ENCODE measurements around the gene TFEC. TPM values are rescaled to one million over a fixed set of nuclear protein-coding genes. Genes with fewer than 3 reads are reported as not detected.
"Not testable (repeated sequence)": the region's sequence is repeated elsewhere in the genome, so short reads cannot be mapped to it uniquely, and the experiment has no call there.

The TFEC gene
- total and polyA plus RNA-seq, 8 donors, result 0.16 to 4.1 (median 0.38) TPM

DNA sequence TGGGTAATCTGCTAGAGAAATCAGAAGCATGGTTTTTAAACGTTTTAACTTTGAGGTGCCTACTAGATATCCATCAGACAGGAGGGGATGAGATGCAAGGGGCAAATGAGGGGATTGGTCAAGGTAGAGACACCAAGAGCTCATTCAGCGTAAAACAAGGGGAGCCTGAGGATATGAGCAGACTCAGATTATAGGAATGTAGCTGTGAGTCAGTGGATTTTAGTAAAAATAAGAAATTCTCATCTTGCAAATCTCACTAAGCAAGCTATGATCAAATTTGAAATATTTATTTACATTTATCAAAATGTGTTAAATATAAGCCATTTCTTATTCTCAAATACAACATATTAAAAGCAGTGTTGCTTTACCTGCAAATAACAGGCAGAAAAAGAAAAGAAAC lies 21.4 kb upstream of the TFEC start:
- FAIRE-seq, result no peak
- no peak for TF ChIP-seq CTCF (IDR thresholded peaks at IDR 0.05)
- no peaks in the 10 kb centered on the region for H3K27me3 ChIP-seq
- ATAC-seq, result no peak
- no peaks in the 10 kb centered on the region for H3K9me3 ChIP-seq
- H3K36me3 ChIP-seq, result no peaks in the 10 kb centered on the region
- no peak for DNase-seq
- H3K27ac ChIP-seq, result no peak overlapping the region
- intact Hi-C loops (cut with DNase I), result no loop called here
- no peak overlapping the region for H3K4me3 ChIP-seq
- H3K4me1 ChIP-seq, result no peaks in the 10 kb centered on the region
- 47 to 53% methylated on average over 2 of the region's 2 CpGs for WGBS, 2 donors

GRCh38 chr7:116047261-116047660 lies 16.7 kb upstream of the TFEC start:
- H3K36me3 ChIP-seq; ATAC-seq; H3K27me3 ChIP-seq; H3K4me3 ChIP-seq; H3K9me3 ChIP-seq; H3K4me1 ChIP-seq; FAIRE-seq; intact Hi-C loops (cut with DNase I); DNase-seq; H3K27ac ChIP-seq: not testable (repeated sequence)
- WGBS, 2 donors, result 74 to 83% methylated on average over 6 of the region's 6 CpGs

- Histone ChIP-seq H3K4me1 (no peaks in the 10 kb centered on the region), H3K4me3 (no peak overlapping the region), H3K9me3 (no peaks in the 10 kb centered on the region), H3K27me3 (no peaks in the 10 kb centered on the region), H3K27ac (no peak overlapping the region), H3K36me3 (no peaks in the 10 kb centered on the region)
- FAIRE-seq (no peak), DNase-seq (peak in 1 of 6 donors; percentile 15), ATAC-seq (no peak)
- intact Hi-C loops (cut with DNase I), result no loop called here
- no peak for TF ChIP-seq CTCF (IDR thresholded peaks at IDR 0.05)
- 68 to 84% methylated on average over 6 of the region's 6 CpGs for WGBS, 2 donors
Observed at GRCh38 chr7:116045532-116045931, 15.0 kb upstream of the TFEC start.

- intact Hi-C loops (cut with DNase I), result no loop called here
- FAIRE-seq (no peak), ATAC-seq (no peak), DNase-seq (no peak)
- Histone ChIP-seq H3K9me3 (no peaks in the 10 kb centered on the region), H3K4me3 (no peak overlapping the region), H3K27ac (no peak overlapping the region), H3K27me3 (no peaks in the 10 kb centered on the region), H3K4me1 (no peaks in the 10 kb centered on the region), H3K36me3 (no peaks in the 10 kb centered on the region)
- 50 to 70% methylated on average over 4 of the region's 4 CpGs for WGBS, 2 donors
- no peak for TF ChIP-seq CTCF (IDR thresholded peaks at IDR 0.05)
Observed at GRCh38 chr7:116041615-116042014, 11.1 kb upstream of the TFEC start.

- Histone ChIP-seq H3K4me3 (no peak overlapping the region), H3K36me3 (no peaks in the 10 kb centered on the region), H3K27ac (no peak overlapping the region), H3K4me1 (no peaks in the 10 kb centered on the region), H3K9me3 (no peaks in the 10 kb centered on the region), H3K27me3 (no peaks in the 10 kb centered on the region)
- 77 to 90% methylated on average over 2 of the region's 2 CpGs for WGBS, 2 donors
- TF ChIP-seq CTCF (IDR thresholded peaks at IDR 0.05), result no peak
- intact Hi-C loops (cut with DNase I), result no loop called here
- no peak for FAIRE-seq
- DNase-seq, result no peak
- no peak for ATAC-seq
Observed at GRCh38 chr7:116037401-116037800, 6.8 kb upstream of the TFEC start.

- Histone ChIP-seq H3K4me3 (no peak overlapping the region), H3K27ac (no peak overlapping the region), H3K4me1 (no peaks in the 10 kb centered on the region), H3K27me3 (no peaks in the 10 kb centered on the region), H3K9me3 (no peaks in the 10 kb centered on the region), H3K36me3 (no peaks in the 10 kb centered on the region)
- FAIRE-seq, result no peak
- WGBS, 2 donors, result 62 to 70% methylated on average over 3 of the region's 3 CpGs
- intact Hi-C loops (cut with DNase I), result no loop called here
- ATAC-seq, result no peak
- no peak for DNase-seq
- TF ChIP-seq CTCF (IDR thresholded peaks at IDR 0.05), result no peak
Observed at GRCh38 chr7:116034411-116034810, 3.8 kb upstream of the TFEC start.

Data from pancreas (tissue), 10 donors.